B cell (primary cell): Measurements from ENCODE around the gene NOTCH1. TPM values are rescaled to one million over a fixed set of nuclear protein-coding genes. Genes with fewer than 3 reads are reported as not detected.

Experiments used
- ATAC-seq: fragments of 200-7000 bp; cut with Tn5 transposase; one replicate; pipeline ENCODE4 v1.10.0; 2021; ENCODE audit warnings: low read depth, mild to moderate bottlenecking, moderate number of reproducible peaks, moderate library complexity
- CTCF ChIA-PET: fragments of 350-600 bp; sonication (Branson Sonifier 250); formaldehyde crosslinking; loops from one replicate; lab custom pipeline; 2021; ENCODE audit warnings: antibody characterized with exemption, inconsistent platforms; lab: Charles Lee
- POLR2A ChIA-PET: fragments of 350-600 bp; sonication (Branson Sonifier 250); formaldehyde crosslinking; loops from one replicate; lab custom pipeline; 2021; ENCODE audit warnings: antibody characterized with exemption; lab: Charles Lee
- DNase-seq: peaks from one replicate; pipeline ENCODE4 v3.0.0; 2013
- H2AFZ ChIP-seq: 2 replicates; pipeline ENCODE4 v1.6.1; 2012; ENCODE audit warnings: mild to moderate bottlenecking, low read depth, low read length; ENCODE audit not compliant: insufficient read depth, poor library complexity, severe bottlenecking
- H3K27ac ChIP-seq, 2 donors: 1 replicate in 1 of 2; 2 replicates in 1 of 2; pipeline ENCODE4 v1.5.1; 2012 to 2013; ENCODE audit warnings: low read length in 2 of 2, mild to moderate bottlenecking in 2 of 2, moderate library complexity in 1 of 2
- H3K27me3 ChIP-seq, 4 experiments: fragments of 200-600 bp in 1 of 4; sonication (generic) in 1 of 4; replicated peaks in 1 of 4; 1 replicate in 2 of 4; 2 replicates in 2 of 4; pipeline versions ENCODE4 v1.6.1 to v1.7.0; 2013 to 2016; ENCODE audit warnings: low read length in 3 of 4, mild to moderate bottlenecking in 2 of 4, mixed read lengths in 1 of 4, moderate library complexity in 1 of 4; ENCODE audit not compliant: insufficient read depth in 4 of 4, control insufficient read depth in 3 of 4; ENCODE audit errors: control extremely low read depth in 1 of 4
- H3K36me3 ChIP-seq, 2 experiments: replicated peaks in 1 of 2; 1 replicate in 1 of 2; 2 replicates in 1 of 2; pipeline versions ENCODE4 v1.6.1 to v1.7.1; 2013; ENCODE audit warnings: low read length in 1 of 2; ENCODE audit not compliant: insufficient read depth in 2 of 2, control insufficient read depth in 1 of 2; ENCODE audit errors: control extremely low read depth in 1 of 2, extremely low read depth in 1 of 2
- H3K4me1 ChIP-seq, 2 donors: fragments of 200-600 bp in 1 of 2; sonication (generic) in 1 of 2; 1 replicate in 1 of 2; 2 replicates in 1 of 2; pipeline versions ENCODE4 v1.5.1 to v1.6.1; 2013 to 2017; ENCODE audit warnings: low read length in 2 of 2; ENCODE audit not compliant: control insufficient read depth in 2 of 2, insufficient read depth in 2 of 2
- H3K4me2 ChIP-seq: replicated peaks from 2 replicates; pipeline ENCODE3; 2012; ENCODE audit warnings: mild to moderate bottlenecking, low read depth, low read length; ENCODE audit not compliant: poor library complexity, severe bottlenecking
- H3K4me3 ChIP-seq, 5 experiments: fragments of 200-600 bp in 1 of 5; sonication (generic) in 1 of 5; 1 replicate in 3 of 5; 2 replicates in 2 of 5; pipeline versions ENCODE4 v1.5.1 to v1.7.0; 2011 to 2016; ENCODE audit warnings: low read length in 4 of 5, mild to moderate bottlenecking in 4 of 5, low read depth in 2 of 5, control low read depth in 1 of 5, moderate library complexity in 1 of 5; ENCODE audit not compliant: insufficient read depth in 1 of 5; ENCODE audit errors: control extremely low read depth in 1 of 5, extremely low read depth in 1 of 5
- H3K79me2 ChIP-seq: fragments of 200-600 bp; sonication (generic); one replicate; pipeline ENCODE4 v1.6.0; 2016; ENCODE audit warnings: low read length; ENCODE audit not compliant: control insufficient read depth, insufficient read depth
- H3K9ac ChIP-seq: fragments of 200-600 bp; sonication (generic); 2 replicates; pipeline ENCODE4 v1.6.1; 2017; ENCODE audit warnings: mild to moderate bottlenecking, low read length, moderate library complexity
- H3K9me3 ChIP-seq, 3 donors: one replicate each; pipeline versions ENCODE4 v1.6.1 to v1.7.1; 2013; ENCODE audit warnings: low read length in 2 of 3; ENCODE audit not compliant: control insufficient read depth in 2 of 3, insufficient read depth in 1 of 3; ENCODE audit errors: control extremely low read depth in 1 of 3
- H4K20me1 ChIP-seq: 2 replicates; pipeline ENCODE4 v1.6.0; 2012; ENCODE audit warnings: mild to moderate bottlenecking, low read length; ENCODE audit not compliant: insufficient read depth, control insufficient read depth, poor library complexity, severe bottlenecking
- H3K27ac Mint-ChIP-seq: one replicate; pipeline ENCODE4 v1.8.0; 2021; ENCODE audit warnings: mixed read lengths
- H3K27me3 Mint-ChIP-seq: one replicate; pipeline ENCODE4 v1.8.0; 2021; ENCODE audit warnings: mixed read lengths
- H3K4me1 Mint-ChIP-seq: one replicate; pipeline ENCODE4 v1.8.0; 2021; ENCODE audit warnings: mixed read lengths
- H3K4me3 Mint-ChIP-seq: one replicate; pipeline ENCODE4 v1.8.0; 2021; ENCODE audit warnings: mixed read lengths
- H3K9me3 Mint-ChIP-seq: one replicate; pipeline ENCODE4 v1.8.0; 2022; ENCODE audit warnings: mixed read lengths; ENCODE audit not compliant: insufficient read depth
- CTCF ChIP-seq: fragments of 200-600 bp; IDR thresholded peaks from one replicate; pipeline ENCODE4 v1.8.0; 2022; ENCODE audit warnings: antibody characterized with exemption, mild to moderate bottlenecking
- EZH2 ChIP-seq: IDR thresholded peaks from 2 replicates; pipeline ENCODE4 v1.6.1; 2012; ENCODE audit warnings: borderline replicate concordance, low read depth, mild to moderate bottlenecking, moderate library complexity, low read length; ENCODE audit not compliant: insufficient read depth, poor library complexity, severe bottlenecking
- WGBS: methylation state at CpG from one replicate; pipeline ENCODE4 v1.1.5; 2013; ENCODE audit warnings: missing lambda C conversion rate; ENCODE audit not compliant: insufficient coverage; 5-methylcytosine and 5-hydroxymethylcytosine counted together
- intact Hi-C: fragments of 100-400 bp; cut with micrococcal nuclease; formaldehyde crosslinking; loops from one replicate; pipeline ENCODE4 v1.10.0; 2022
- polyA plus RNA-seq: library from polyadenylated mRNA; depleted of rRNA; stranded (reverse); fragments of >200 nt; gene quantifications from 2 replicates; pipeline ENCODE4 v1.2.3, GENCODE V29; 2012
- total RNA-seq, 2 donors: library from RNA; stranded (reverse); fragments of 120-200 nt in 1 of 2; gene quantifications; 1 replicate in 1 of 2; 2 replicates in 1 of 2; pipeline versions ENCODE4 v1.2.3 to v1.2.4, GENCODE V29; 2013 to 2022

NOTCH1 gene
- total and polyA plus RNA-seq, 2 donors (not counting 1 experiment from before 2014, with no cell fraction given): 16.6 to 38.5 TPM

DNA sequence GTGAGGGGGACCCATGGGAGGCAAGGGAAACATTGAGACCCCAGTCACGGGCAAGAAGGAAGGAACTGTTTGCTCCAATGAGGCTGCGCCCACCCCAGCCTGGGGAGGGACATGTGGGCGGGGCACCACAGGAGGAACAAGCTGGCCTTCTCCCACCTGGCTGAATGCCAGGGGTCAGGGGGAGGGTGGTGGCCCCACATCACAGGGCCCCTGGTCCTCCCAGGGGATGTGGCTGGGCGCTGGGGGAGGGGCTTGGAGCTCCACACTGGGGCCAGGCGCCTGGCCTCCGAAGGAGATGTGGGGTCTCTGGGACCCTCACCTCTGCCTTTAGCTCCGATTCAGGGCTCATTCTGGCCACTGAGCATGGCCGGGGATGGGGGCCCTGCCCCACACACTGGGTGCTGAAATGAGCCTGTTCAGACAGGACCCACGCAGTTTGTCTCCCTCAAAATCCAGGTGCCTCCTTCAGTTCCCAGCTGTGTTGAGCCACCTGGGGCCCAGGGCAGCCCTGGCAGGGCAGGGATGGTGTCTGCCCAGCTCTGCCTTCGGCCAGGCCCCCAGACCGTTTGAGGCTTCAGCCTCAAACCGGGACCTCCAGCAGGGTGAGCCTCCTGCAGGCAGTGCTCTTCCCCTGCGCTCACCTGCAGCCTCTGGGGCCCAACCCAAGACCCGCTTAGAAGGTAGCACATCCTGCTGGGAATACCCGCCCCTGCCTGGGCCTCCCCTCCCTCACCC, 33.2 kb upstream of the NOTCH1 start:
- Mint-ChIP-seq H3K4me1 (peaks cover 7% of the 10 kb centered on the region), H3K27ac (no peak overlapping the region), H3K9me3 (no peaks in the 10 kb centered on the region), H3K4me3 (no peak overlapping the region), H3K27me3 (peaks cover 8% of the 10 kb centered on the region)
- peak; percentile 42 for DNase-seq
- TF ChIP-seq EZH2 (no peak), CTCF (no peak)
- peak; percentile 33 for ATAC-seq
- peaks cover 0 to 8% (median 2%) of the 10 kb centered on the region in 4 experiments for H3K27me3 ChIP-seq
- H4K20me1 ChIP-seq: no peaks in the 10 kb centered on the region
- no peaks in the 10 kb centered on the region for H3K79me2 ChIP-seq
- no peak overlapping the region for H2AFZ ChIP-seq
- H3K4me1 ChIP-seq: peaks cover 0 to 14% of the 10 kb centered on the region in 2 donors
- no peak overlapping the region for H3K4me2 ChIP-seq
- 36% methylated on average over 15 of the region's 15 CpGs for WGBS
- H3K27ac ChIP-seq: no peak overlapping the region
- H3K9me3 ChIP-seq: no peaks in the 10 kb centered on the region
- POLR2A ChIA-PET: no interaction called here
- no peak overlapping the region for H3K9ac ChIP-seq
- CTCF ChIA-PET: no interaction called here
- intact Hi-C loops: no loop called here
- no peak overlapping the region for H3K4me3 ChIP-seq
- no peaks in the 10 kb centered on the region for H3K36me3 ChIP-seq

GRCh38 chr9:136578626-136578914, 32.7 kb upstream of the NOTCH1 start:
- H3K27ac Mint-ChIP-seq: no peak overlapping the region
- intact Hi-C loops: no loop called here
- CTCF ChIA-PET: no interaction called here
- no peak overlapping the region for H3K4me2 ChIP-seq
- H3K27me3 Mint-ChIP-seq: peaks cover 8% of the 10 kb centered on the region
- TF ChIP-seq CTCF (no peak), EZH2 (no peak)
- no peak overlapping the region for H3K9ac ChIP-seq
- peaks cover 0 to 7% (median 2%) of the 10 kb centered on the region in 4 experiments for H3K27me3 ChIP-seq
- DNase-seq: no peak
- no peak for ATAC-seq
- no peaks in the 10 kb centered on the region for H3K79me2 ChIP-seq
- H3K4me3 Mint-ChIP-seq: no peak overlapping the region
- WGBS: 10% methylated on average over 4 of the region's 7 CpGs
- no peaks in the 10 kb centered on the region for H3K9me3 ChIP-seq
- H2AFZ ChIP-seq: no peak overlapping the region
- H3K27ac ChIP-seq: no peak overlapping the region
- peaks cover 0 to 14% of the 10 kb centered on the region in 2 donors for H3K4me1 ChIP-seq
- no peaks in the 10 kb centered on the region for H3K9me3 Mint-ChIP-seq
- peaks cover 7% of the 10 kb centered on the region for H3K4me1 Mint-ChIP-seq
- H3K4me3 ChIP-seq: no peak overlapping the region
- no peaks in the 10 kb centered on the region for H4K20me1 ChIP-seq
- no peaks in the 10 kb centered on the region for H3K36me3 ChIP-seq
- POLR2A ChIA-PET: no interaction called here
